ENCODE data around the gene ADAMTSL3.

Gene ADAMTSL3

GRCh38 chr15:83922649-83923294, 268.8 kb downstream of the ADAMTSL3 start:
- Histone ChIP-seq H3K4me3 (ENCODE audit: low read length) (no peak overlapping the region), H3K27me3 (ENCODE audit: control insufficient read depth, low read length) (no peaks in the 10 kb centered on the region), H3K79me2 (ENCODE audit: control insufficient read depth, low read length) (no peaks in the 10 kb centered on the region), H3K27ac (ENCODE audit: low read depth, low read length) (no peak overlapping the region), H3F3A (ENCODE audit: control insufficient read depth, insufficient read depth) (no peaks in the 10 kb centered on the region), H3K36me3 (ENCODE audit: control insufficient read depth, low read length) (no peaks in the 10 kb centered on the region), H4K20me1 (ENCODE audit: control insufficient read depth, insufficient read depth, low read depth, low read length) (no peaks in the 10 kb centered on the region), H3K4me2 (ENCODE audit: low read length) (no peak overlapping the region), H3K9me2 (replicated peaks; ENCODE audit: control insufficient read depth, low read length) (no peaks in the 10 kb centered on the region), H3K4me1 (ENCODE audit: control insufficient read depth, low read length) (no peaks in the 10 kb centered on the region), H3K9me3 (ENCODE audit: control insufficient read depth, insufficient read depth, low read length) (no peaks in the 10 kb centered on the region)
- TF ChIP-seq EZH2phosphoT487 (IDR thresholded peaks at IDR 0.05; ENCODE audit: borderline replicate concordance, low read length), result no peak

- Histone ChIP-seq H3K27ac (ENCODE audit: low read depth, low read length) (no peak overlapping the region), H3K4me1 (ENCODE audit: control insufficient read depth, low read length) (no peaks in the 10 kb centered on the region), H3K79me2 (ENCODE audit: control insufficient read depth, low read length) (no peaks in the 10 kb centered on the region), H3K27me3 (ENCODE audit: control insufficient read depth, low read length) (no peaks in the 10 kb centered on the region), H3K4me2 (ENCODE audit: low read length) (no peak overlapping the region), H3F3A (ENCODE audit: control insufficient read depth, insufficient read depth) (no peaks in the 10 kb centered on the region), H3K4me3 (ENCODE audit: low read length) (no peak overlapping the region), H3K36me3 (ENCODE audit: control insufficient read depth, low read length) (no peaks in the 10 kb centered on the region), H3K9me2 (replicated peaks; ENCODE audit: control insufficient read depth, low read length) (no peaks in the 10 kb centered on the region), H3K9me3 (ENCODE audit: control insufficient read depth, insufficient read depth, low read length) (no peaks in the 10 kb centered on the region), H4K20me1 (ENCODE audit: control insufficient read depth, insufficient read depth, low read depth, low read length) (no peaks in the 10 kb centered on the region)
- TF ChIP-seq CTCF (IDR thresholded peaks at IDR 0.05; ENCODE audit: low read depth, low read length, poor library complexity, severe bottlenecking) (no peak), EZH2phosphoT487 (IDR thresholded peaks at IDR 0.05; ENCODE audit: borderline replicate concordance, low read length) (no peak)
Measured at GRCh38 chr15:83926116-83926515, 272.2 kb downstream of the ADAMTSL3 start.

GRCh38 chr15:83927704-83928391, 273.9 kb downstream of the ADAMTSL3 start:
- H3F3A ChIP-seq (ENCODE audit: control insufficient read depth, insufficient read depth), result no peaks in the 10 kb centered on the region
- TF ChIP-seq EZH2phosphoT487 (IDR thresholded peaks at IDR 0.05; ENCODE audit: borderline replicate concordance, low read length) (no peak), CTCF (IDR thresholded peaks at IDR 0.05; ENCODE audit: low read depth, low read length, poor library complexity, severe bottlenecking) (no peak)
- no peaks in the 10 kb centered on the region for H3K27me3 ChIP-seq (ENCODE audit: control insufficient read depth, low read length)
- no peak overlapping the region for H3K27ac ChIP-seq (ENCODE audit: low read depth, low read length)
- no peaks in the 10 kb centered on the region for H3K36me3 ChIP-seq (ENCODE audit: control insufficient read depth, low read length)
- H3K9me2 ChIP-seq (replicated peaks; ENCODE audit: control insufficient read depth, low read length), result no peaks in the 10 kb centered on the region
- H3K79me2 ChIP-seq (ENCODE audit: control insufficient read depth, low read length), result no peaks in the 10 kb centered on the region
- H3K9me3 ChIP-seq (ENCODE audit: control insufficient read depth, insufficient read depth, low read length), result no peaks in the 10 kb centered on the region
- H3K4me2 ChIP-seq (ENCODE audit: low read length), result no peak overlapping the region
- H3K4me3 ChIP-seq (ENCODE audit: low read length), result no peak overlapping the region
- no peaks in the 10 kb centered on the region for H4K20me1 ChIP-seq (ENCODE audit: control insufficient read depth, insufficient read depth, low read depth, low read length)
- H3K4me1 ChIP-seq (ENCODE audit: control insufficient read depth, low read length), result no peaks in the 10 kb centered on the region

- Histone ChIP-seq H3K27me3 (ENCODE audit: control insufficient read depth, low read length) (no peaks in the 10 kb centered on the region), H3K4me1 (ENCODE audit: control insufficient read depth, low read length) (no peaks in the 10 kb centered on the region), H3K36me3 (ENCODE audit: control insufficient read depth, low read length) (no peaks in the 10 kb centered on the region), H3K9me3 (ENCODE audit: control insufficient read depth, insufficient read depth, low read length) (no peaks in the 10 kb centered on the region), H3K4me2 (ENCODE audit: low read length) (no peak overlapping the region), H4K20me1 (ENCODE audit: control insufficient read depth, insufficient read depth, low read depth, low read length) (no peaks in the 10 kb centered on the region), H3K4me3 (ENCODE audit: low read length) (no peak overlapping the region), H3K9me2 (replicated peaks; ENCODE audit: control insufficient read depth, low read length) (no peaks in the 10 kb centered on the region), H3K27ac (ENCODE audit: low read depth, low read length) (no peak overlapping the region), H3K79me2 (ENCODE audit: control insufficient read depth, low read length) (no peaks in the 10 kb centered on the region), H3F3A (ENCODE audit: control insufficient read depth, insufficient read depth) (no peaks in the 10 kb centered on the region)
- TF ChIP-seq EZH2phosphoT487 (IDR thresholded peaks at IDR 0.05; ENCODE audit: borderline replicate concordance, low read length), result no peak
- TF ChIP-seq CTCF (IDR thresholded peaks at IDR 0.05; ENCODE audit: low read depth, low read length, poor library complexity, severe bottlenecking), result no peak
Measured at GRCh38 chr15:83928392-83928734, 274.4 kb downstream of the ADAMTSL3 start.
